HepG2 (cell line): ENCODE data around the gene RTEL1. TPM values are rescaled to one million over a fixed set of nuclear protein-coding genes. Genes with fewer than 3 reads are reported as not detected.

Source experiments
- AKAP8 ChIP-seq: sonication (generic); formaldehyde crosslinking; IDR thresholded peaks from 2 replicates; pipeline ENCODE4 v1.5.1; 2020; ENCODE audit warnings: mild to moderate bottlenecking, missing genetic modification reagents
- CSRNP1 ChIP-seq: sonication (generic); formaldehyde crosslinking; IDR thresholded peaks from 2 replicates; pipeline ENCODE4 v1.8.1; 2023; ENCODE audit warnings: mild to moderate bottlenecking, missing genetic modification reagents
- EED ChIP-seq: sonication (generic); formaldehyde crosslinking; IDR thresholded peaks from 2 replicates; pipeline ENCODE4 v1.5.0; 2020; ENCODE audit warnings: mild to moderate bottlenecking, missing genetic modification reagents
- SALL1 ChIP-seq: sonication (generic); formaldehyde crosslinking; IDR thresholded peaks from 2 replicates; pipeline ENCODE4 v1.8.0; 2022; ENCODE audit warnings: mild to moderate bottlenecking, missing genetic modification reagents
- TBX2 ChIP-seq: sonication (generic); formaldehyde crosslinking; IDR thresholded peaks from 2 replicates; pipeline ENCODE4 v1.5.0; 2020; ENCODE audit warnings: missing genetic modification reagents, mild to moderate bottlenecking, borderline replicate concordance
- ZBTB33 ChIP-seq: sonication (generic); formaldehyde crosslinking; IDR thresholded peaks from 2 replicates; pipeline ENCODE4 v1.4.0; 2020; ENCODE audit warnings: missing genetic modification reagents
- ZNF263 ChIP-seq: sonication (generic); formaldehyde crosslinking; IDR thresholded peaks from 2 replicates; pipeline ENCODE4 v1.4.0; 2020; ENCODE audit warnings: missing genetic modification reagents
- ZNF280B ChIP-seq: sonication (generic); formaldehyde crosslinking; IDR thresholded peaks from 2 replicates; pipeline ENCODE4 v1.5.0; 2020; ENCODE audit warnings: missing genetic modification reagents, mild to moderate bottlenecking, borderline replicate concordance
- ZNF547 ChIP-seq: sonication (generic); formaldehyde crosslinking; IDR thresholded peaks from 2 replicates; pipeline ENCODE4 v1.5.1; 2020; ENCODE audit warnings: mild to moderate bottlenecking, missing genetic modification reagents
- ZNF691 ChIP-seq: sonication (generic); formaldehyde crosslinking; IDR thresholded peaks from 2 replicates; pipeline ENCODE4 v1.4.0; 2020; ENCODE audit warnings: missing genetic modification reagents, low read depth, mild to moderate bottlenecking, borderline replicate concordance
- polyA plus RNA-seq, 8 experiments: library from polyadenylated mRNA; depleted of rRNA in 3 of 8; stranded (reverse) in 7 of 8; unstranded in 1 of 8; fragments of >200 nt; fragmentation: Illumina TruSeq in 4 of 8; extraction: Trizol in 4 of 8; gene quantifications; 2 replicates each; pipeline versions ENCODE4 v1.2.1 to v1.2.3, GENCODE V29; 2011 to 2016; ENCODE audit warnings: low read depth in 4 of 8, missing spikeins in 1 of 8, mixed read lengths in 1 of 8; ENCODE audit not compliant: insufficient read depth in 1 of 8
- total RNA-seq, 5 experiments: library from RNA; depleted of rRNA; stranded (reverse); fragments of >200 nt; fragmentation: Illumina TruSeq; extraction: Trizol; gene quantifications; 2 replicates each; pipeline ENCODE4 v1.2.3, GENCODE V29; 2016; ENCODE audit warnings: low read depth in 1 of 5

Gene RTEL1
- total and polyA plus RNA-seq, 2 of the 13 experiments (the other 11 are each of a cell fraction or from before 2014, with no cell fraction given), result 21.8 to 36.4 TPM

- 0 out of 2 replicates have a peak, but pooled peaks have one; percentile 28 for TF ChIP-seq ZNF263 (CRISPR knock-in tag)
- TF ChIP-seq SALL1 (CRISPR knock-in tag), result 0 out of 2 replicates have a peak, but pooled peaks have one; percentile 14
- TF ChIP-seq CSRNP1 (CRISPR knock-in tag), result peak; percentile 30; the same call in 1 of the 2 replicates
- TF ChIP-seq TBX2, result peak; percentile 22; the same call in 1 of the 2 replicates
- TF ChIP-seq ZBTB33, result peak; percentile 22; the same call in 1 of the 2 replicates
- peak; percentile 86; the same call in 1 of the 2 replicates for TF ChIP-seq EED
- TF ChIP-seq ZNF280B (CRISPR knock-in tag), result 0 out of 2 replicates have a peak, but pooled peaks have one; percentile 37
- 0 out of 2 replicates have a peak, but pooled peaks have one; percentile 44 for TF ChIP-seq AKAP8 (CRISPR knock-in tag)
- no peak for TF ChIP-seq ZNF691 (CRISPR knock-in tag)
- TF ChIP-seq ZNF547, result peak; percentile 12; the same call in 1 of the 2 replicates
Measured at GRCh38 chr20:63741676-63742380, 83.7 kb downstream of the RTEL1 start (continued).
